IPS-11a (cell line): ENCODE results near the gene CELA3B.
"Not testable (repeated sequence)": the region's sequence is repeated elsewhere in the genome, so short reads cannot be mapped to it uniquely, and the experiment has no call there.

Experiments used
- H3K4me3 ChIP-seq: one replicate; pipeline ENCODE4 v1.5.1; 2013; ENCODE audit warnings: low read depth, low read length, control low read depth

CELA3B gene

GRCh38 chr1:21942959-21943640 is 33.7 kb upstream of the CELA3B start:
- H3K4me3 ChIP-seq: not testable (repeated sequence)

GRCh38 chr1:21944733-21945073 is 32.1 kb upstream of the CELA3B start:
- no peak overlapping the region for H3K4me3 ChIP-seq

- no peak overlapping the region for H3K4me3 ChIP-seq
These were observed 29.8 kb upstream of the CELA3B start for GRCh38 chr1:21946836-21947587.

- no peak overlapping the region for H3K4me3 ChIP-seq
These were observed 26.1 kb upstream of the CELA3B start for GRCh38 chr1:21950734-21951133.

- no peak overlapping the region for H3K4me3 ChIP-seq
These were observed 25.5 kb upstream of the CELA3B start for GRCh38 chr1:21951226-21951870.

DNA sequence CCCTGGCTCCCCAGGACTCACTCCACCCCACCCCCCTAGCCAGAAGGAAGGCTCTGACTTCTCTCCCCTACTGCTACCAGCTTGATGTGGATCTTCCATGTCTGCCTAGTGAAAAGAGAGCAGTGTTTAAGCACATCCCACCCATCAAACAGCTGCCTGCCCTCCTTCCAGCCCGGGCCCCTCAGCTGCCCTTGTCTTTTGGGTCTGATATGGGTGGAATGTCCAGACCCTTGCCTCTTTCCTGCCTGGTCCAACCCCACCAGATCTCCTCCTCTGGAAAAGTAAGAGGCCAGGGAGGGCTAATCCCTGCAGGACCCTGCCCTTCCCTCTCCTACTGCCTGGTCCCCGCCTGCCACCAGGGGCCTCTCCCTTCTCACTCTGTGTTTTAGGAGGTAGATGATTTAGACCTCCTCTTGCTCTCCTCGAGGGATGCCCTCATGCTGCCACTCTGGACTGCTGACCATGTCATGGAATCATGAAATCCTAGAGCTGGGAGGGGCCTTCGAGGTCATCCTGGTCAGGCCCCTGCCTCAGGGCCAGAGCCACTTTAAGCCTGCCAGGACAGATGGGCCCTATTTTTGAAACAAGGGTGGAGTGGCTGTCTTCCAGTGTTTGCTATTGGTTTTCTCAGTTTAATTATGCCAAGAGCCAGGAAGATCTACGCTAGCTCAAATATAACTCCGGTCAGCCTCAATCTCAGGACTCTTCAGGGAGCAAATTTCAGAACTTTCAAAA is 23.9 kb upstream of the CELA3B start:
- no peak overlapping the region for H3K4me3 ChIP-seq

DNA sequence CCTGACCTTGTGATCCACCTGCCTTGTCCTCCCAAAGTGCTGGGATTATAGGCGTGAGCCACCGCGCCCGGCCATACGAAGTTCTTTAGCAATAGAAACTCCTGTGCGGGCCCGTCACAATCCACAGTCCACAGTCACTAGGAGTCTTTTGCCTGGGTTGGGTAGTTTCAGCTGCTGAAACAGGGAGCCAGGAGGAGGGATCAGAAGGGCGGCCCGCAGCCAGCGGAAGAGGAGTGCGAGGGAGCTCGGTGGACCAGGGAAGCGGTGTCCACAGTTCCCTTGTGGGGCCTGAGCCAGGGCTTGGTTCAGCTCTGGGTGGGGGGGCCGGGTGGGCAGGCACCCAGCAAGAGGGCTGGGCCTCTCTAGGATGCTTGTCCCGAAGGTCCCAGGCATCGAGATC is 21.8 kb upstream of the CELA3B start:
- no peak overlapping the region for H3K4me3 ChIP-seq

GRCh38 chr1:21955501-21956281 is 21.1 kb upstream of the CELA3B start:
- no peak overlapping the region for H3K4me3 ChIP-seq

GRCh38 chr1:21956720-21957552 is 19.9 kb upstream of the CELA3B start:
- H3K4me3 ChIP-seq: no peak overlapping the region

DNA sequence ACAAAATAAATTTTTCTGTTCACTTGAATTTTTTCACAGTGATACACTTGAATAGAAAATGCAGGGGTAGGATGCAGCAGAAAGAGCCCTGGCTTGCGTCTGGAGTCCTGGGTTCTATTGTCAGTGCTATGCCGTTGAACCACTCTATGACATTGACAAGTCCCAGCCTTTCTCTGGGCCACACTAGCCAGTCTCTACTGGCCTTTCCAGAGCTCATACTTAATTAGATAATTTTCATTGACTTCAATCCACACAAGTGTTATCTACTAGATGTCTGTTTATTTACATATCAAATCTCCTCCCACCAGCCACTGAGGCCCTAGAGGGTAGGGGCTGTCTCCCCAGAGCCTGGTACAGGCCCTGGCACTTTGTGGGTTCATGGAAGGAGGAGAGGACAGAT is 15.5 kb upstream of the CELA3B start:
- no peak overlapping the region for H3K4me3 ChIP-seq

- H3K4me3 ChIP-seq: no peak overlapping the region
These were observed 15.0 kb upstream of the CELA3B start for GRCh38 chr1:21961799-21962198.

DNA sequence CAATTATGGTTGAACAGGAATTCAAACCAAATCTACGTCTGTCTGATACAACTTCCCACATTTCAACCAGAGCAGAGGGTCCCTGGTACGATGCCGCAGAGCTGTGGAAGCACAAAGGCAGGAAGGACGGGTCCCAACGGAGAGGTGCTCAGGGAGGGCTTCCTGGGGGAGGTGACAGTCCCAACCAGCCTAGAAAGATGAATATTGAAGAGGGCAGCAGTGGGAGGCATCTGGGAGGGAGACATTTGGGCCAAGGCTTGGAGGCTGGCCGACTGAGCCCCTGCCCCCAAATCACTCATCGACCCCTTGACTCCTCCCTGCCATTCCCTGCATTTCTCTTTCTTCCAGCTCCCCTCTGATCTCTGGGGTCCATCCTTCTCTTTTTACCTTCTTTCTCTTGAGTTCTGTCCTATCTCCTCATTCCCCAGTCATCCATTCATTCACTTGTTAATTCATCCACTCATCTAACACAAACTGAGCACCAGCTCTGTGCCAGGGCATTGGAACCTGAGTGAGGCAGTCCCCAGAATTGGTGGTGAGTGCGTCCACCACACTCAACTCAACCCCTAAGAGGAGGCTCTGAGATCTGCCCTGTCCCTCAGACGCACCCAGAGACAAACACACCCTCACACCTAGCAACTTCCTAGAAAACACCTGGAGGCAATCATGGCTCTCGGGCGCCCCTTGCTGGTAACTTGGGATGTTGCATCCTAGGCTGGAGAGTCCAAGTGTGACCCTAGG is 13.2 kb upstream of the CELA3B start:
- H3K4me3 ChIP-seq: no peak overlapping the region

DNA sequence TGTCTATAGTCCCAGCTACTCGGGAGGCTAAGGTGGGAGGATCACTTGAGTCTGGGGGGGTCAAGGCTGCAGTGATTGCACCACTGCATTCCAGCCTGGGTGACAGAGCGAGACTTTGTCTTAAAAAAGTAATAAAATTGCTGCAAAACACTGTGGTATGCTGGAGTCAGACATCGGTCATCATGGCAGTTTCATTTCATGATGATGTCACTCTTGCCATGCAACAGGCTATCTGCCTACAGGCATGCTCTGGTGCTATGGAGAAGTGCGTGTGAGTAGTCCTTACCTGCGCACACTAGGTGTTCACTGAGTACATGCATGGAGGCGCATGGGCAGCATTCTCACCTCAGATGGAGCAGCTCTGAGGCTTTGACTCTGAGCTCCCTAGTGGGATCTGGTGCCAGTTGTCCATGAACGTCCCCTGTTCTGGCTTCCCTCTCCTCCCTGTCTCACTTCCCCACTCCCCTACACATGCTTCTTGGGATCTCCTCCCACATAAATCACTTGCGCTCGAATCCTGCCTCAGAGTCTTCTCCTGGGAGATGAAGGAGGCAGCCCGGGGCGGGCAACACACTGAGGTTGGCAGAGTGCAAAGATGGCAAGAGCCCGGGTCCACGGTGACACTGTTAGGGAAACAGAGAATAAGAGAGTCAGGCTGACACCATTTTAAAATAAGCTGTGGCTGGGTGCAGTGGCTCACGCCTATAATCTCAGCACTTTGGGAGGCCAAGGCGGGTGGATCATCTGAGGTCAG is 10.4 kb upstream of the CELA3B start:
- H3K4me3 ChIP-seq: no peak overlapping the region

DNA sequence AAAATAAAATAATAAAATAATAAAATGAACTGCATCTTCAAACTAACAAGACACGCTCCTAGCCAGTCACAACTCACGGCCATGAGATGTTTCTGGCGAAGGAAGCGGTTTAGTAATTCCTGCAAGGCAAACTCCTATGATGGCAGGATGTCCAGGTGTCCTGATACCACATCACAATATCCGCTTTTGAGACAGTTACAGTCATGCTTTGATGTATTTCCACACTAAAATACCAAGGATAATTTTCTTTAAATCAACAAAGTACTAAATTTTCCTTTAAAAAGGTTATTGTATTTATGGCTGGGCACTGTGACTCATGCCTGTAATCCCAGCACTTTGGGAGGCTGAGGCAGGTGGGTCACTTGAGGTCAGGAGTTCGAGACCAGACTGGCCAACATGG is 9.6 kb upstream of the CELA3B start:
- not testable (repeated sequence) for H3K4me3 ChIP-seq

DNA sequence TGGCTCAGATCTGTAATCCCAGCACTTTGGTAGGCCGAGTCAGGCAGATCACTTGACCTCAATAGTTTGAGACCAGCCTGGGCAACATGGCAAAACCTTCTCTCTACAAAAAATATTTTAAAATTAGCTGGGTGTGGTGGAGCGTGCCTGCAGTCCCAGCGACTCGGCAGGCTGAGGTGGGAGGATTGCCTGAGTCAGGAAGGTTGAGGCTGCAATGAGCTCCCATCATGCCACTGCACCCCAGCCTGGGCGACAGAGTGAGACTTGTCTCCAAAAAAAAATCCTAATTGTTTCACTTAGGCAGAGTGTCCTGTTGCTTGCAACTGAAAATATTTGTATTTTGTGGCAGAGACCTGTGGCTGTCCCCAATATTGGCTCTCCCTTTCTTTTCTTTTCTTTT is 7.8 kb upstream of the CELA3B start:
- not testable (repeated sequence) for H3K4me3 ChIP-seq

GRCh38 chr1:21970523-21970922 is 6.3 kb upstream of the CELA3B start:
- not testable (repeated sequence) for H3K4me3 ChIP-seq

DNA sequence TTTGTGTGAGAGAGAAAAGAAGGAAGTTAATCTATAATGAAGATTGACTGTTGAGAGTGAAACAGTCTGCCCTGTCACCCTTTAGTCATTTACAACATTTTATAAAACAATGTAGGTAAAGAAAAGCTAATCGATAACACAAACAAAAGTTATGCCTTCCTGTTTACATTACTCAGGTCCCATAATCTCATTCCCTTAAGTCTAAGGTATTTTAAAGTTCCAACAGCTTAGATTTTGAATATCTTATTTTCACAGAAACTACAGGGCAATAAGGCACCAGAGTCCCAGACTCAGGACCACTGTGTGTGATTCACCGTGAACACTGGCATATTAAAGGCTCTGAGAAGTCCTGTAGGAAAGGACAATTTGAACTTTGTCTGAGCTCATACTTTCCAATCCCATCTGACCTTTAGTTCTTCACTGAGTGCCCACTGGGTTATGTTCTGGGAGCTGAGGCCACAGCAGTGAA is 3.8 kb upstream of the CELA3B start:
- not testable (repeated sequence) for H3K4me3 ChIP-seq

DNA sequence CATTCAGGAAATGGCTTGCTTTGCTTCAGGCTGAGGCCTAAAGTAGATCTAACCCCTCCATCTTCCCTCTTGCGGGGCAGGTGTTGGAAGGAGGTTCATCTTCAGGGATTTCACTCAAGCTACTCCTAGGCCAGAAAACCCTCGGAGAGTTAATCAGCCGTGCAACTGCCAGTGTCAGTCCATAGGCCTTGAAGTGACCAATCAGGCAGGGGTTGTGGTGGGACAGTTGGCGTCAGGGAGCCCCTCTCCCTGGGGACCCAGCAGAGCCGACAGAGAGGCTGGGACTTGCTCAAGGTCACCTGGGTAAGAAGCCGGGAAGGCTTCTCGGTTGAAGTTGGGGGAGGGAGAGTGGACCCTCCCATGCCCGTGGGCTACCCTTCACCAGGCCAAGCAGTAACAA is 2.9 kb upstream of the CELA3B start:
- not testable (repeated sequence) for H3K4me3 ChIP-seq
